Nucleus accumbens (tissue), 56 donors: Measurements from ENCODE around the gene ELFN2.

Experiments
- DNase-seq, 56 donors: peaks; one replicate each; lab custom pipeline; 2025; lab: John Stamatoyannopoulos, UW

Gene ELFN2

GRCh38 chr22:37428649-37429586 is 1.6 kb upstream of the ELFN2 start:
- peak in 8 of 56 donors; percentile 6 to 55 (median 26) for DNase-seq

- no peak for DNase-seq
These were observed 694 bp upstream of the ELFN2 start for GRCh38 chr22:37427711-37428635.

- peak in 1 of 56 donors; percentile 41 for DNase-seq
These were observed 559 bp downstream of the ELFN2 start for GRCh38 chr22:37426706-37427134.

- DNase-seq, result peak in 1 of 56 donors; percentile 17
These were observed 1.2 kb downstream of the ELFN2 start for GRCh38 chr22:37425800-37426705.

- no peak for DNase-seq
These were observed 1.9 kb downstream of the ELFN2 start for GRCh38 chr22:37425369-37425768.

GRCh38 chr22:37423283-37423682 is 4.0 kb downstream of the ELFN2 start:
- no peak for DNase-seq

GRCh38 chr22:37421468-37421877 is 5.8 kb downstream of the ELFN2 start:
- peak in 1 of 56 donors; percentile 21 for DNase-seq

- no peak for DNase-seq
These were observed 6.4 kb downstream of the ELFN2 start for GRCh38 chr22:37420686-37421467.

- DNase-seq, result peak in 1 of 56 donors; percentile 59
These were observed 7.2 kb downstream of the ELFN2 start for GRCh38 chr22:37419969-37420685.

GRCh38 chr22:37419370-37419968 is 7.8 kb downstream of the ELFN2 start:
- peak in 2 of 56 donors; percentile 25 to 34 for DNase-seq

GRCh38 chr22:37418627-37419369 is 8.5 kb downstream of the ELFN2 start:
- DNase-seq, result peak in 5 of 56 donors; percentile 17 to 43 (median 27)

- DNase-seq, result peak in 21 of 56 donors; percentile 19 to 70 (median 39)
These were observed 9.5 kb downstream of the ELFN2 start for GRCh38 chr22:37417677-37418348.

GRCh38 chr22:37417264-37417663 is 10.0 kb downstream of the ELFN2 start:
- no peak for DNase-seq

GRCh38 chr22:37416827-37417226 is 10.5 kb downstream of the ELFN2 start:
- peak in 42 of 56 donors; percentile 10 to 84 (median 50) for DNase-seq

GRCh38 chr22:37416389-37416788 is 10.9 kb downstream of the ELFN2 start:
- DNase-seq, result no peak

- DNase-seq, result no peak
These were observed 12.1 kb downstream of the ELFN2 start for GRCh38 chr22:37415210-37415609.

GRCh38 chr22:37414288-37414687 is 13.0 kb downstream of the ELFN2 start:
- no peak for DNase-seq
